HG02840 (cell line): ENCODE measurements around the gene MXRA8.

Experiments used
- ATAC-seq: cut with Tn5 transposase; IDR thresholded peaks from one replicate; pipeline ENCODE4 v1.9.1; 2021; ENCODE audit warnings: mild to moderate bottlenecking, moderate library complexity, moderate number of reproducible peaks; ENCODE audit not compliant: unreplicated experiment, low FRiP score

MXRA8 gene

GRCh38 chr1:1336931-1337792, 21.2 kb downstream of the MXRA8 start:
- ATAC-seq = no peak

GRCh38 chr1:1336446-1336845, 21.9 kb downstream of the MXRA8 start:
- ATAC-seq = no peak

- no peak for ATAC-seq
These were observed 22.5 kb downstream of the MXRA8 start for GRCh38 chr1:1335792-1336248.

GRCh38 chr1:1335283-1335682, 23.1 kb downstream of the MXRA8 start:
- no peak for ATAC-seq

GRCh38 chr1:1334835-1335234, 23.5 kb downstream of the MXRA8 start:
- ATAC-seq = no peak

- no peak for ATAC-seq
These were observed 24.7 kb downstream of the MXRA8 start for GRCh38 chr1:1333551-1334241.

- ATAC-seq = no peak
These were observed 25.4 kb downstream of the MXRA8 start for GRCh38 chr1:1332774-1333480.

- ATAC-seq = no peak
These were observed 26.2 kb downstream of the MXRA8 start for GRCh38 chr1:1332031-1332755.

- ATAC-seq = no peak
These were observed 27.0 kb downstream of the MXRA8 start, which contains the start of gene TAS1R3 for GRCh38 chr1:1331068-1331965. Gene TAS1R3, plus strand, starts transcription at chr1:1331280. Its CDS starts 66 bp downstream, at chr1:1331346.

- ATAC-seq = no peak
These were observed 27.8 kb downstream of the MXRA8 start for GRCh38 chr1:1330366-1331067.

GRCh38 chr1:1329304-1330210, 28.8 kb downstream of the MXRA8 start:
- no peak for ATAC-seq

GRCh38 chr1:1328254-1328653, 30.1 kb downstream of the MXRA8 start:
- ATAC-seq = no peak

- no peak for ATAC-seq
These were observed 31.1 kb downstream of the MXRA8 start for GRCh38 chr1:1327291-1327690.

GRCh38 chr1:1326075-1326605, 32.2 kb downstream of the MXRA8 start:
- ATAC-seq = no peak

GRCh38 chr1:1325288-1326074, 32.9 kb downstream of the MXRA8 start:
- ATAC-seq = no peak

- ATAC-seq = peak; percentile 74
These were observed 33.6 kb downstream of the MXRA8 start, which contains the start of the genes CPTP and INTS11 for GRCh38 chr1:1324524-1325287. Gene CPTP, plus strand, starts transcription at chr1:1324802. Its CDS starts 2,109 bp downstream, at chr1:1326911. Gene INTS11, minus strand, starts transcription at chr1:1324660. Its CDS starts 52 bp downstream, at chr1:1324608.
